MG63 (cell line): Measurements from ENCODE around the gene VMO1. TPM values are rescaled to one million over a fixed set of nuclear protein-coding genes. Genes with fewer than 3 reads are reported as not detected.

Experiments
- DNase-seq: peaks from one replicate; pipeline ENCODE4 v3.0.0-alpha.2; 2020
- H3K27me3 ChIP-seq: fragments of 250-450 bp; sonication (Bioruptor Pico); 2 replicates; pipeline ENCODE4 v1.5.1; 2020; ENCODE audit warnings: mild to moderate bottlenecking, moderate library complexity
- H3K36me3 ChIP-seq: fragments of 250-450 bp; sonication (Bioruptor Pico); 2 replicates; pipeline ENCODE4 v1.5.1; 2020; ENCODE audit warnings: mild to moderate bottlenecking, moderate library complexity
- H3K4me3 ChIP-seq: fragments of 250-450 bp; sonication (Bioruptor Pico); 2 replicates; pipeline ENCODE4 v1.5.1; 2020; ENCODE audit warnings: mild to moderate bottlenecking, moderate library complexity
- H3K9me3 ChIP-seq: fragments of 250-450 bp; sonication (Bioruptor Pico); 2 replicates; pipeline ENCODE4 v1.5.1; 2020; ENCODE audit warnings: mild to moderate bottlenecking, moderate library complexity
- total RNA-seq: library from RNA; depleted of rRNA; stranded (reverse); fragments of >200 nt; shearing (Covaris generic); gene quantifications from 2 replicates; pipeline ENCODE4 v1.2.3, GENCODE V29; 2014; ENCODE audit warnings: low replicate concordance; rRNA removed

VMO1 gene
- total RNA-seq, 1 experiment from 2014 or later, result not detected

DNA sequence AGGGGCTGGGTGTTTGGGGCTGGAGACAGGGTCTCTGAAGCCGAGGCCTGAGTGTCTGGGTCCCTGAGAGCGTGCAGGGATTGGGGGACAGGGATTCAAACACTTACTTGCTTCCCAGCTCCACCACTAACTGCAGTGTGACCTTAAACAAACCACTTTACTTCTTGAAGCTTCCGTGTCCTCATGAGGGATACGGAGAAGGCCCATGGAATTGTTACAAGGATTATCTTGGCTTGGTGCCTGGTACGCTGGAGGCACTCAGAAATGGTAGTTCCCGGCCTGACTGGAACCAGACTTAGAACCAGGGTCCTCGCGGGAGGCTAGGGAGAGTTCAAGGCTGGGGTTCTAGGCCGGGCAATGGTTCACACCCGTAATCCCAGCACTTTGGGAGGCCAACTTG lies 43.5 kb downstream of the VMO1 start:
- no peak overlapping the region for H3K4me3 ChIP-seq
- H3K9me3 ChIP-seq, result no peaks in the 10 kb centered on the region
- H3K27me3 ChIP-seq, result no peaks in the 10 kb centered on the region
- H3K36me3 ChIP-seq, result no peaks in the 10 kb centered on the region
- no peak for DNase-seq

DNA sequence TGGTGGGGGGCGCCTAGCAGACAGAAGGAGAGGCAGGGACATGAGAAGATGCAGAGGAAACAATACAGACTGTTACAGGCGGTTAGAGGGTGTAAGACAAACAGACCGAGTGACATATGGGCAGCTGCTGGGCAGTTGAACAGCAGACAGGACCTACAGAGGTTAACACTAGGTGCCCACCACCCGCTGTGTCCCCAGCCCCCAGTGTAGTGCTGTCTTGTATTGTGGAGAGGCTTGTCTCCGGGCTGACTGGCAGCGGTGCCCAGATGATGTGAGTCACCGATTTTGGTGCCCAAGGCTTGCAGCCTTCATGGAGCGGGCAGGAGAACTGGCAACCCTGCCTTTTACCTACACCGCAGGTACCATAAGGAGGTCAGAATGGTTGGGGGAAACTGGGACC lies 44.0 kb downstream of the VMO1 start:
- H3K27me3 ChIP-seq, result no peaks in the 10 kb centered on the region
- H3K36me3 ChIP-seq, result no peaks in the 10 kb centered on the region

DNA sequence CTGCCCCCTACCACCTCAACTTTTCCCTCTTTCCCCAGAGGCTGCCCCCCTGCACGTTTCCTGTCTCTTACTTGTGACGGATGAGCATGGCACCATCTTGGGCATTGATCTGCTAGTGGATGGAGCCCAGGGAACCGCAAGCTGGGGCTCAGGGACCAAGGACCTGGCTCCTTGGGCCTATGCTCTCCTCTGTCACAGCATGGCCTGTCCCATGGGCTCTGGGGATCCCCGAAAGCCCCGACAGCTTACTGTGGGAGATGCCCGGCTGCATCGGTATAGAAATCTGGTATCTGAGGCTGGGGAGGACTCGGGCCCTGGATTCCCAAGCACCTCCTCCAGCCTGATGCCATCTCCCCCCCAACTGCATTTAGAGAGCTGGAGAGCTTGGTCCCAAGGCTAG lies 44.6 kb downstream of the VMO1 start:
- no peaks in the 10 kb centered on the region for H3K9me3 ChIP-seq
- H3K4me3 ChIP-seq, result no peak overlapping the region
- no peaks in the 10 kb centered on the region for H3K36me3 ChIP-seq
- H3K27me3 ChIP-seq, result no peaks in the 10 kb centered on the region
- DNase-seq, result no peak

More for the DNA sequence above, 44.0 kb downstream of the VMO1 start:
- DNase-seq, result peak; percentile 4
- H3K9me3 ChIP-seq, result no peaks in the 10 kb centered on the region
- H3K4me3 ChIP-seq, result no peak overlapping the region

DNA sequence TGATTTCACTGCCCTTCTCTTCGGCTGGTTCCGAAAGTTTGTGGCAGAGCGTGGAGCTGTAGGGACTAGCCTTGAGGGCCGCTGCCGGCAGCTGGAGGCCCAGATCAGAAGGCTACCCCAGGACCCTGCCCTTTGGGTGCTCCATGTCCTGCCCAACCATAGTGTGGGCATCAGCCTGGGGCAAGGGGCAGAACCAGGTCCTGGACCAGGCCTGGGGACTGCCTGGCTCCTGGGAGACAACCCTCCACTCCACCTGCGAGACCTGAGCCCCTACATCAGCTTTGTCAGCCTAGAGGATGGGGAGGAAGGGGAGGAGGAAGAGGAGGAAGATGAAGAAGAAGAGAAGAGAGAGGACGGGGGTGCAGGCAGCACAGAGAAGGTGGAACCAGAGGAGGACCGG lies 45.6 kb downstream of the VMO1 start:
- no peaks in the 10 kb centered on the region for H3K9me3 ChIP-seq
- no peaks in the 10 kb centered on the region for H3K36me3 ChIP-seq
- H3K27me3 ChIP-seq, result no peaks in the 10 kb centered on the region
- no peak for DNase-seq
- H3K4me3 ChIP-seq, result no peak overlapping the region

DNA sequence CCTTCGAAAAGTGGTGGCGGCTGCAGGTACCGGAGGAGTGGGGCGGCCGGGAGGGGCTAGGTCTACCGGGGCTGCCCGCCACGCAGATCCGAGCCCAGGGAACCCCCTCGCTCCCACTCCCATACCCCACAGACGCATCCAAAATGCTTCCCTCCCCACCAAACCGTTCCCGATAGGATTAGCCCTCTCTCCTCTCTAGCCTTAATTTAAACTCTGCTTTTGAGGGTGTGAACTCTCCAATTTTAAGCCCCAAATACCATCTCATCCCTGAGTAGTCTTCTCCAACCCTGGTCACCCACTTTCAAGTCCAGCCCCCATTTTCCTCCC lies 46.2 kb downstream of the VMO1 start:
- Histone ChIP-seq H3K36me3 (no peaks in the 10 kb centered on the region), H3K27me3 (no peaks in the 10 kb centered on the region), H3K4me3 (no peak overlapping the region), H3K9me3 (no peaks in the 10 kb centered on the region)
- DNase-seq, result no peak

DNA sequence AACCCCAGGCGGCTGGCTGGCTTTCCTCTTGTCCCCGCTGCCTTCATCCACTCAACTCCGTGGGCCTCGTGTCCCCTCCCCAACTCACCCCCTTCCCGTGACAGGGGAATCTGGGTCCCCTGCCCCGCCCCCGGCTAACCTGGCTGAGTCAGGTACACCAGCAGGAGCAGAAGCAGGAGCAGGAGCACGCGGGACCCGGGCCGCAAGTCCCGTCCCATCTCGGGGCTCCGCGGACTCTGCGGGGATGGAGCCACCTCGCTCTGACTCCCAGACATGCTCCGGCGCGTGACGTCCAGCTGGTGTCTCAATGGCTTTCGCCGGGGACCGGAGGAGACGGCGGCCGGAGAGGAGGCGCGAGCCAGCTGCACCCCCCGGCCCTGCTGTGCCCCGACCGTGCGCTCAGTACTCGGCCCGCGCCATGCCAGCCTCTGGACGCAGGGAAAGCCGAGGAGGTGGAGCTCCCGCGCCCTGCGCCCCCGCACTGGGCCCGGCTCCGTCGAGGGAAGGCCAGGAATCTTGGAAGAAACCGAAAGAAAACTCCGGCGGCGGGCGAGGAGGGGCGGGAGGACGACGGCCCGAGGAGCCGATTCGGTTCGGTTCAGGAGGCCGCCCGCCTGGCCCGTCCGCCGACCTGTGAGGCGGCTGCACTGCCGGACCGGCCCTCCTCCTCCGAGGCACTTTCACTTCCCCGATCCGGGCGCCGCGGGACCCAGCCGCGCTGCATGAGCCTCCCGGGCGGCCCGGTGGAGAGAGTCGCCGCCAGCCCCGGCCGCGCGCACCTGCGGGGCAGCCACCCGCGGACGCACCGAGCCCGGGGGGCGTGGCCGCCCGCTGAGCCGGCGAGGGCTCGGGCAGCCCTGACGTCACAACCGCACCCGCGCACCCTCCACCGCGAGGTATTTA lies 46.8 kb downstream of the VMO1 start, which contains the start of the genes CXCL16 and ZMYND15:
Gene CXCL16, minus strand, starts transcription at position 807 of the 903 bp plus-strand sequence. Its CDS starts 589 bp downstream, at position 218.
Gene ZMYND15, plus strand, starts transcription at position 712 of the 903 bp plus-strand sequence. CDS start 716 bp downstream, outside the sequence.
- Histone ChIP-seq H3K4me3 (peak within 1 kb of the TSS; percentile 58), H3K36me3 (no peaks in the 10 kb centered on the region), H3K27me3 (no peaks in the 10 kb centered on the region), H3K9me3 (no peaks in the 10 kb centered on the region)
- peak; percentile 56 for DNase-seq

DNA sequence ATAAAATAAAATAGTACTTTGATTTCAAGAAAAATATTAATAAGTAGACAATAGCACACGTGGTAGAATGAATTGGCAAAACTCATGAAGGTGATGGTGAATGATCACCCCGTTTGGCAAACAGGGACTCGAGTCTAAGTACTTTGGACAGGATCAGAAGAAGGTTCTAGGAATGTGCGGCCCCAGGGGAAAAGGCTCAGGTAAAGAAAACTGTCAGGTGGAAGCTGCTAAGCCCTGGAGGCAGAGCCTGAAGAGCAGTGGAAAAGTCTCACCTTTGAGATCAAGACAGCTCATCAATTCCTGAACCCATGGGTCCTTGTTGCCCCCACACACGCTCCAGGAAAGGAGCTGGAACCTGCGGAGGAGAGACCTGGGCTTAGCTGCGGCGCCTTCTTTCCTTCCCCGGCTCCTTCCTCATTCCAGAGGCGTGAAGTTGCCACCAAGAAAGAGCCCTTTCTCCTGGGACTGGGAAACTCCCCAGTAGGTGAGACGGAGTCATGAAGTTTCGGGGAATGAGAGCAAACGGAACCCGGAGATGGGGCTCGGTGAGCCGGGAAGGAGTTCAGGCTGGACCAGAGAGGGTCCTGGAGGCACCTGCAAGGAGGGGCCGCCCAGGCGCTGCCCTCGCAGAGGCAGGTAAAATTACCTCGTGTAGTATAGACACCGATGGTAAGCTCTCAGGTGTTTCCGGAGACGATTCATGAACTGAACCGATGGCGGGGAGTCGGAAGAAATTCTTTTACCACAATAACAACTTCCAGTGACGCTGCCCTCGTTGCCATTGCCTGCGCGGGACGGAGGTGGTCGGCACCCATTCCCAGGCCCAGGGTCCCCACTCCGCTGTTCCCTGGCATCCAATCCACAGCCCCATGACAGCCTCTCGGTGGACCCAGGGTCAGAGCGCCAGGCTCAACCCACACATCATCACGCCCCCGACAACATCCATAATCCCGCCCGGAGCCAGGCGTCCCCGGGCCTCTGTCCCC lies 47.7 kb downstream of the VMO1 start:
- peak overlapping the region; percentile 58 for H3K4me3 ChIP-seq
- no peaks in the 10 kb centered on the region for H3K9me3 ChIP-seq
- no peak for DNase-seq
- H3K27me3 ChIP-seq, result no peaks in the 10 kb centered on the region
- no peaks in the 10 kb centered on the region for H3K36me3 ChIP-seq

DNA sequence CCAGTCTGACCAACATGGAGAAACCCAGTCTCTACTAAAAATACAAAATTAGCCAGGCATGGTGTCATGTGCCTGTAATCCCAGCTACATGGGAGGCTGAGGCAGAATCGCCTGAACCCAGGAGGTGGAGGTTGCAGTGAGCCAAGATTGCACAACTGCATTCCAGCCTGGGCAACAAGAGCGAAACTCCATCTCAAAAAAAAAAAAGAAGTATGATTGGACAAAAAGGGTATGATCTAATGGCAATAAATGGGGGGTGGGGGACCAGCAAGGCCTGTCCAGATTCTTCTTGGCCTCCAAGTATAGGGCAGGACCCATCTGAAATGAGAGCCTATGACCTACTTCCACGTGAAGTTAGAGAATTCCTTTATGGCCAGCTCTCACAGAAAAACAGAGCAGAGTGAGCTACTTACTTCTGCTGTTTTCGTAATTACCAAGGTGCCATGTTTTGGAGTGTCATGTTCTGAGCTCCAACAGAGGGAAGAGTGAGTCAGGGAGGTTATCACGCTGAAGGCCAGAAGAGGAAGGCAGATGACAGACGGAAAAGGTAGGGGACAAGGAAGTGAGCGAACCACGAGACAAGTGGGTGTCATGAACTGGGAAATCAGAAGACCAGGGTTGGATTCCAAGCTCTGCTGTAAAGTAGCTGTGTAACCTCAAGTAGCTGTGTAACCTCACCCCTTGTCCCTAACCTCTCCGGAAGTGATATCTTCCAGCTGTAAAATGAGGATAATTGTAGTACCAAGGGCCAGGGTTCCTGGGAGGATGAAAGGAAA lies 50.1 kb downstream of the VMO1 start:
- H3K9me3 ChIP-seq, result no peaks in the 10 kb centered on the region
- H3K27me3 ChIP-seq, result no peaks in the 10 kb centered on the region
- DNase-seq, result peak; percentile 6
- H3K36me3 ChIP-seq, result no peaks in the 10 kb centered on the region
- no peak overlapping the region for H3K4me3 ChIP-seq

Other genes starting within 250 kb of the VMO1 start
- 34.0 and 63.2 TPM in 2 replicates for gene MYBBP1A, start 231.0 kb downstream of the VMO1 start, total RNA-seq
- not detected in 2 replicates for gene GGT6, start 225.8 kb downstream of the VMO1 start, total RNA-seq
- not detected in 2 replicates for gene SMTNL2, start 201.8 kb downstream of the VMO1 start, total RNA-seq
- not detected in 2 replicates for gene ALOX15, start 144.7 kb downstream of the VMO1 start, total RNA-seq
- gene PELP1, start 82.2 kb downstream of the VMO1 start, total RNA-seq, result 13.6 and 15.7 TPM in 2 replicates
- gene ARRB2, start 75.7 kb downstream of the VMO1 start, total RNA-seq, result 5.7 and 10.5 TPM in 2 replicates
- gene MED11, start 54.9 kb downstream of the VMO1 start, total RNA-seq, result 13.2 and 19.4 TPM in 2 replicates
- 0.30 and 0.33 TPM in 2 replicates for gene ZMYND15, start 46.5 kb downstream of the VMO1 start, total RNA-seq
- 1.8 and 3.7 TPM in 2 replicates for gene CXCL16, start 46.4 kb downstream of the VMO1 start, total RNA-seq
- not detected in 2 replicates for gene TM4SF5, start 14.5 kb downstream of the VMO1 start, total RNA-seq
- gene GLTPD2, start 2.6 kb upstream of the VMO1 start, total RNA-seq, result not detected in 2 replicates
- gene PSMB6, start 9.8 kb upstream of the VMO1 start, total RNA-seq, result 149 and 177 TPM in 2 replicates
- 3.7 and 5.8 TPM in 2 replicates for gene PLD2, start 20.8 kb upstream of the VMO1 start, total RNA-seq
- 15.1 and 19.1 TPM in 2 replicates for gene MINK1, start 47.0 kb upstream of the VMO1 start, total RNA-seq
- 0.16 and 0.94 TPM in 2 replicates for gene C17orf107, start 113.2 kb upstream of the VMO1 start, total RNA-seq
- gene CHRNE, start 116.7 kb upstream of the VMO1 start, total RNA-seq, result 0.07 TPM in 1 of 2 replicates, not detected in the other
- gene GP1BA, start 145.9 kb upstream of the VMO1 start, total RNA-seq, result not detected in 2 replicates
- gene SLC25A11, start 153.7 kb upstream of the VMO1 start, total RNA-seq, result 48.0 and 87.3 TPM in 2 replicates
- 20.4 and 29.9 TPM in 2 replicates for gene RNF167, start 153.9 kb upstream of the VMO1 start, total RNA-seq
- gene PFN1, start 162.2 kb upstream of the VMO1 start, total RNA-seq, result 182 and 263 TPM in 2 replicates
- gene ENO3, start 164.8 kb upstream of the VMO1 start, total RNA-seq, result 1.3 TPM in 1 of 2 replicates, not detected in the other
- 32.2 and 88.3 TPM in 2 replicates for gene SPAG7, start 181.5 kb upstream of the VMO1 start, total RNA-seq
- gene CAMTA2, start 201.3 kb upstream of the VMO1 start, total RNA-seq, result 1.9 and 5.6 TPM in 2 replicates
- not detected in 2 replicates for gene INCA1, start 211.2 kb upstream of the VMO1 start, total RNA-seq
- gene KIF1C, start 211.6 kb upstream of the VMO1 start, total RNA-seq, result 19.1 and 58.1 TPM in 2 replicates
- gene SLC52A1, start 249.1 kb upstream of the VMO1 start, total RNA-seq, result not detected in 2 replicates